Measurements from ENCODE around the gene UMAD1.

Gene UMAD1

DNA sequence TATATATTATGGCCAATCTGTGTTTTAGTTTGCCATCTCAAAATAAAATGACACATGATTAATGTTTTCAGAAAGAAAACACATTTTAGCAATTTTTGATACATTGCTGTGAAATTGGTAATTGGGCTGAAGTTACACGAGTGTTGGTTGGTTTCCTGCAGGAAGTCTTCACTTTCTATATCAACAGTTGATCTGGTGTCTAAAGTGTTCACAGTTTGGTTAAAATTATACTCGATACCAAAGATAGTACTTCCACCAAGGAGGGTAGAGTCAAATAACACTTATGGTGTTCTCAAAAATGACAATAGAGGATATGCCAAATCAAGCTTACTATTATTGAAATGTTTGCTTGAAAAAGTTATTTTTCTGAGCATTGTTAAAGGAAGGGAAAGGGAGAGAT, 207.7 kb downstream of the UMAD1 start:
- no peak for DNase-seq

DNA sequence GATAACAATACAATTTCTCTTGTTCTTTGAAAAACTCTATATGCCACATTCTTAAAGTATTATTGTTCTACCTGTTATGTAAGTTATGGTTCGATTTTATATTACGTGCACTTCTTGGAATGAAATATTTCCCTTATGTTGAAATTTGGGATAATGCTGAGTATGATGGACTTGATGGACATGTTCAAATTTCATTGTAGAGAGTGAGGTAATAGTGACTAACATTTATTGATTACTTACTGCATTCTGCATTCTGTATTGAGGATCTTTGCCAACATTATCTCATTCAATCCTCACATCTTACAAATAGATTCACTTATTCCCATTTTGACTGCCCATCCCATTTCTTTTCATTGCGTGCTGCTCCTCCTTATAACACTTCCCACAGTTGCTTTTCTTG, 208.3 kb downstream of the UMAD1 start:
- DNase-seq: no peak

DNA sequence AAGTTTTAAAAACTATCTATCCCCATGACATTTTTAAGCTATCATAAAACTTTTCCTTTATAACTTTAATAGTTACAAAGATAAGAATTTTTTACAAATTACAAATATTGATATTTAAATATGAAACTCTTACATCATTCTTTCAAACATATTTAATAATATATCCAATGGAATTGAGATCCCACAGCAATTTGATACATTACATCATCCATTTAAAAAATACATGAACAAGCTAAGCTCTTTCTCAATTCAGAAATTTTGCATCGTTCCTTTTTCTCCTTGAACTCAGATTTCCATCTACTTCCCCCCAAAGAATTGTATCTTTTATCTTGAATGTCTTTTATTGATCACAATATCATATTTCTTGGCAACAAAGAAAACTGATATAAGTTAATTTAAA, 209.6 kb downstream of the UMAD1 start:
- DNase-seq: no peak

DNA sequence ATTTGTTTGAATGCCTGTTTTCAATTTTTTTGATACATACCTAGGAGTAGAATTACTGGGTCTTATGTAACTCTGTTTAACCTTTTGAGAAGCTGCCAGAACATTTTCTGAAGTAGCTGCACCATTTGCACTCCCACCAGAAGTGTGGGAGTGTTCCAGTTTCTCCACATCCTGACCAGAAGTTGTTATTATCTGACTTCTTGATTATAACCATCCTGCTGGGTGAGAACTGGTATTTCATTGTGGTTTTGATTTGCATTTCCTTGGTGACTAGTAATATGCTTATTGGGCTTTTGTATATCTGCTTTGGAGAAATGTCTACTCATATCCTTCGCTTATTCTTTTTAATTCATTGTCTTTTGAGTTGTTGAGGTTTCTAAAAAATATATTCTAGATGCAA, 210.8 kb downstream of the UMAD1 start:
- DNase-seq: no peak

DNA sequence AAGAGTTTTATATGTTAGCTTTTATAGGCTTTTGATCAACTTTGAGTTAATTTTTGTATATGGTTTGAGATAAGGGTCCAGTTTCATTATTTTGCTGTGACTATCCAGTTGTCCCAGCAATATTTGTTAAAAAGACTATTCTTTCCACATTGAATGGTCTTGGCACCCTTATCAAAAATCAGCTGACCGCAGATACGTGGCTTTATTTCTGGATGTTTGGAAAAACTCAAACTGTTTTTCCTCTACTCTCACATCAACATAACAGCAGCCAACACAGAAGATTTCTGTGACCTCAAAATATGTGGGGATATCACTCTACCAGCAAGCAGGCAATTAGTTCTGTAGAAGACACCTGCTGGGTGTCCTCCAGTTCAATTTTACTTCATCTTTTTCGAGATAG, 211.4 kb downstream of the UMAD1 start:
- DNase-seq: no peak

DNA sequence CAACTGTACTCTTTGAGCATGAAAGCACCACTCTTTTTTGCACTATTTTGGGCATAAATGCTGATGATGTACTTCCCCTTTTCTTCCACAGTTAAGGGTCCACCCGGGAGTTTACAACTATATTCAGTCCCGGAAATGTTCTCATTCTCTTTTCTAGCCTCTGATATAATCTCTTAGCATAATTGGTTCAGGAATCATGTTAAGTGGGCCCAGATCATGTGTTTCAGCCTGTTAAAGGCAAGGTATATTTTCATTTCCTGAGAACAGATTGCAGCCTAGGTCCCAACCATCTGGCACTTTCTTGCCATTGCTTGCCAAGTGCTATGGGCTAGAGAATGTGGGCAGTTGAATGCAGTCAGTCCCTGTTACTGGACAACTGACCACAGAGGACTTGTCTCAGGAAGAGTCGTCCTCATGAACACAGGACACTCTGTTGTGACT, 216.6 kb downstream of the UMAD1 start:
- no peak for DNase-seq

DNA sequence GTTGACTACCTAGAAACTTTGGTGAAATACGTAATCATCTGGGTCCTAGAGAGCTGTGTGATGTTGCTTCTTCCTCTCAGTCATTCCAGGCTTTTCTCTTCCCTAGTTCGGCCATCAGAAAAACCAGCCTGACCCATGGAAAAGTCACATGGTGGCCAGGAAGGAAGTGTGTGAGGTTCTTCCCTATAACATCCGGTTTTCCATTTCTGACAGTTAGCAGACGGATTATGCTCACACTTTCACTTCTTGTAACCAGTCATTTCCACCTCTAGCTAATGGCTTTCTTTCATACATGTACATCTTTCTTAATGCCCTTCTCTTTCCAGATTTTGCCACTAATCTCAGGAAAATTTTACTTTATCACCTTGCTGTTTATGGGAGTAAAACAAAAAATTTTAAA, 218.0 kb downstream of the UMAD1 start:
- no peak for DNase-seq

DNA sequence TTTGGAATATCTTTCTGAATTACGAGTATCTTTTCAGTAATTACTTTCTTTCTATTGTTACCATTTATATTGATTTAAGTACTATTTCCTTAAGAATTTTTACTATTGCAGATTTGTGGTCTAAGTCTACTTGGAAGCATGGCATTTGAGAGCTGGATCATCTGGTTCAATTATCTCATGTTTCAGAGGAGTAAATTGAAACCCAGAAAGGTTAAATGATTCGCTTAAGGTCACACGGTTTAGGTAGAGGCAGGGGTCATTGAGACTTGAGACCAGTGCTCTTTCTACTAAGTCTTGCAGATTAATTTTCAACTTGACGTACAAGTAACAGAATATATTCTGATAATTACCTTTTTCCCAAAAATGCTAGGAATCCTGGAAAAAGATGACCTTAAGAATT, 218.9 kb downstream of the UMAD1 start:
- DNase-seq: no peak

DNA sequence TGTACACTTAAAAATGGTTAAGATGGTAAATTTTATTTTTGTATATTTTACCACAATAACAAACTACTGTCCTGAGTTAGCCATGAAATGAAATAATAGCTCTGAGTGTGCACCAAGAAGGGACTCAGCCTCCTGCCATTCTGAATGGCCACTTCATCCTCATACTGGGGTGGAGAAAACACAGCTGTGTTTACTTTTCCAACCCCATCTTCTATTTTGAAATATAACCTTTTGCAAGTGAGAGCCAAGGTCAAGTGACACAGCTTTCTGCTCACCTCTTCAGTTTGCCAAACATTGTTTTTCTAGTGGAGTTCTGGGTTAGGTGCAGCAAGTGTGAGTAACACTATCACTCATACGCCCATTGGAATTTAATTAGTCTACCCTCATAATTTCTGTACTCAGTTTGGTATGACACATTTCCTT, 220.7 kb downstream of the UMAD1 start:
- no peak for DNase-seq

DNA sequence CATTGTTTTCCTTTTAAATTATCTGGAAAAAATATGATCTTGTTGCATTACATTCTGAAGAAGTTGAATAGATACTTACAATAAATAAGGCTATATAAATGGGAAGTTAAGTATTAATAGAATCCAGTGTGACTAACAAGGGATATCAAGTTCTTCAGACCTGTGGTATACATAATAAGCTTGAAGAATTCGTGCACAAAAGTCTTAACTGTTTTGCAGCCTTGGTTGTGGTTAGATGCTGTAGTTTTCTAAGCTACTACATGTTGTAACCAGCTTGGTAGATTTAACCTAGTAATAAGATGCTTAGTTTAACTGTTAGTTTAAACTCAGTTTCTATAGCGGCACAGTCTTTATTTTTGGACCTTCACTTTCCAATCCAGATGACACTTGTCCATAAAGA, 221.8 kb downstream of the UMAD1 start:
- DNase-seq: no peak

DNA sequence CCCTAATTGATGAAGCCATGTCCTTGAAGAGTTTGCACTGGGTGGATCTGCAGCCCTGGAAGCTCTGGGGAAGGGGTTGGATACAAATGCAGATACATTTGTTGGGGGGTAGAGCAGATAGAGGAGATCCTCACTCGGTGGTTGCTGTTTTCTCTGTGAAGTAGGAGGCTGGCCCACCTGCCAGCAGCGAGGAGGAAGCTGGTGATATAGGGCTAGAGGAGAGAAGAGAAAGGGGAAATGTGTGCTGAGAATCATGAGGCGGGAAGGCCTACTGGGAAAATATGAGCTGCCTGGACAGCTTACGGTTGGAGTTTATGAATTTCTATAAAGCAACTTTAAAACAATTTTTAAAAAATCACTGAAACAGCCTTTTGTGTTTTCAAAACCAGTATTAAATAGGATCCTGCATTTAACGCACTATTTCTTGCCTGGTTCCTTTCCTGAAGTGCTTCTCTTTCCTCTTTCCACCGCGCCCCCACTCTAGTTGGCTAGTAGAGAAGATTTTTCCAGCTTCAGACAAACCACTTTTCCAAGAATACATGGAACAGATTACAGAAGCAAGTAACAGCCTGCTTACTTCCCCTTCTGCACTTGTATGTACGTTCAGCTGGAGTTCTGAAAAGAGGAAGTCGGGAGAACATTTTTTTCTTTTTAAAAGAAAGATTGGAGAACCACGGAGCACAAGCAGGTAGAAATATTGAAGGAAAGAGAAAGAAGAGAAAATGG, 227.5 kb downstream of the UMAD1 start:
- no peak for DNase-seq

DNA sequence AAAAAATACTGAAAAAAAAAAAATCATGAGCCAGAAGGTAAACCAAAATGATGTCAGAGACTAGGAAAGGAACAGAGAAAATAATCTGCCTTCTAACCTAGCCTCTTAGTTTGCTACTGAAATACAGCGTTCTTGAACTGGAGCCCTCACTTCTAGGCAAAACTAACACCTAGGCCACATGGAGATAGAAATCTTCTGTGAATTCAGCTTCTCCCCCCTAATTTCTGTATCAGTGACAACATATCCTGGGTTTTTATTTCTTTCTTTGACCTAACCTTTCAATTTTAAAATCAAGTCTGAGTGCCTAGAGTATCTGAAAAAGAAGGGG, 228.0 kb downstream of the UMAD1 start:
- no peak for DNase-seq

DNA sequence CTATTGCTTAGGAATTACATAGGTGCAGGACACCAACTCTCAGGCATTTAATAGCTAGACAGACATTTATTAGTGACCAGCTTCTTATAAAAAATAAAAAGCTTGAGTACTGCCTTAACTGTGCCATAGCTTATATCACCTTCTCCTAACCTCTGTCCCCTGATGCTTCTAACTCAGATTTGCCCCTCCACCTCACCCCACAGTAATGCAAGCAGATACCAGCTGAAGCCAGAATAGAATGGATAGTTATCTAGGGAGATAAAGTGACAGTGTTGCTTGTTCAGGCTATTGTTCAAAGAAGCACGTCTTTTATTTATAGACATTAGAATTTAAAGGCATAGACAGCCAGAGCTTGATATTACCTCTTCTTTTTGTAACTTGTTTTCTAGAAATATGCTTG, 228.5 kb downstream of the UMAD1 start:
- DNase-seq: no peak

DNA sequence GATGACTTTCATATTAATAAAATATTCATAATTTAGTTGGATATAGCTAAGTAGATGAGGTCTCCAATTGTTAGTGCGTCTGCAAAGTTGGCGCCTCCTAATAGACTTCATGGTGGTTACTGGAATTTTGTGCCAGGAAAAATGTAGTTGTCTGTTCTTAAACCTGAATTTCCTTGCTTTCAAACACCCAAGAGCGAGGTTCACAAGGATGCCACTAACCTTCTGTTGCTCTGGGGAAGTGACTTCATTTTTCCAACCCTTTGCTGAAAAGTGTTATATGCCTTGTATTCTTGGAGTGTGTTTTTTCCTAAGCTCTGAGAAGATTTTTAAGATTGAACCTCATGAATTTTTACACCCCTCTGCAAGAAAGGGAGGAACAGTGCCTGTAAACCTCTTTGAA, 229.1 kb downstream of the UMAD1 start:
- no peak for DNase-seq

DNA sequence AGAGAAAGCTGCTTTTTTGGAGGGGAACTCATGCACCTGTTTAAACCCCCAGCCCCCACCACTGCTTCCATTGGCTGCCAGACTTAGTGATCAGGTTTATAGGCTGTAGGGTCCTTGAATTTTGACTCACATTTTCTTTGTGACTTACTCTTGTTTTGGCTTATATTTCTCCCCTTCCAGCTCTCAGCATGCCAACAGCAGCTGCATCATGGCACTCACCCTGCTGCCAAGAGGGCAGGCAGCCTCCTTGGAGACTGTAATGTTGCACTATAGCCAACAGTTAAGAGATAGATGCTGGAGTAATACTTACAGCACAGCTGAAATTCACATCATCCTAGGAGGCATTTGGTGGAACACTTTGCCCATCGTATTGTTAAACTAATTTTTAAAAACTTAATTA, 230.0 kb downstream of the UMAD1 start:
- no peak for DNase-seq

DNA sequence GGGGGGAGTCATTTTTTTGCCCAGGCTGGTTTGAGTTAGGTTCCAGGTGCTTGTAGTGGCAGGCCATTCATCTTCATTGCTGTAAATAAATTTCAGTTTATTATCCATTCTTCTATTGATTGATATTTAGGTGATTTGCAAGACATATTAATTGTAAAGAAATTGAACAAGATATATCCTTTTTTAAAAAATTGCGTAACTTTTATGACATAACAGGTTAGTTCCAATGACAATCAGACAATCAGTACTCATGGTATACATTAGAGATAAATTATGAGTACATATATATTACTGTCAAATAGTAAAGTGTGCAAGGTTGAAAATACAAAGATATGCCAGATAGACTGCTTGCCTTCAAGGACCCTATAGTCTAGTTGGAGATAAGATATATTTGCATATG, 235.9 kb downstream of the UMAD1 start:
- DNase-seq: no peak

DNA sequence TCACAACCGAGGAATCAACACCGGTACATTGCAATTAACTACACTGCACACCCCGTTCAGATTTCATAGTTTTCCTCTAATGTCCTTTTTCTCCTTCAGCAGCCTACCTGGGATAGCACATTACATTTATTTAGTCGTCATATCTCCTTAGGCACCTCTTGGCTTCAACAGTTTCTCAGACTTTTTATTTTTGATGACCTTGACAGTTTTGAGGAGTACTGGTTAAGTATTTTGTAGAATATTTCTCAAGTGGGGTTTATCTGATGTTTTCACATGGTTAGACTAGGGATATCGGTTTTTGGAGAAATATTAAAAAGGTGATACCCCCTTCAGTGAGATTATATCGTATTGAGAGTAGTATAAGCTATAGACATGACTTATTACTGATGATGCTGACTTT, 241.0 kb downstream of the UMAD1 start:
- no peak for DNase-seq

DNA sequence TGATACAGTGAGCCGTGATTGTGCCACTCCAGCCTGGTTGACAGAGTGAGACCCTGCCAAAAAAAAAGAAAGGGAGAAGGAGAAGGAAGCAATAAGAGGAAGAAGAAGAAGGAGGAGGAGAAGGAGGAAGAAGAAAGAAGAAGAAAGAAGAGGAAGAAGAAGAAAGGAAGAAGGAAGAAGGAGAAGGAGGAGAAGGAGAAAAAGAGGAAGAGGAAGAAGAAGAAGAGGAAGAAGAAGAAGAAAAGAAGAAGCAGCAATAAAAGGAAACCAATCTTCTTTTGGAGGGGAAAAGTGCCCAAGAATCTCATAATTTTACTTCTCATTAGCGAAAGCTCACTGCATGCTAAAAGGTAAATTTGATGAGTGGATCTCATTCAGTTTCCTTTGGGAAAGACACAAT, 242.3 kb downstream of the UMAD1 start:
- no peak for DNase-seq

DNA sequence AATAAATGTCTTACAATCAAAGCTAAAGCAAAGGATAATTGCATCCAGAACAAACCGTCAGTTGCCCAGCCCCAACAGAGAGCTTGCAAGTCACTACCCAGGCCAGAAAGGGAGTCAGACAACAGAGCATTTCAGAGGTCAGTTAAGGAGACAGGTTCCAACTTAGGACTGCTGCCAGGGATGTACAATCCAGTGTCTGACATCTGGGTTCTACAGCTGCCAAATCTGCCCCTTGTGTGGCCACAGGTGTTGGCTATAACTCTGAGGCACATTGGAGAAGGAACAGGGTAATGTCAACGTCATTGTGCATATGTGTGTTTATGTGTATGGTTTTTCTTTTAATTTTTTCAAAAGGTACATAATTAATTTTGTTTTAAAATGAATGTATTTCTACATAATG, 242.8 kb downstream of the UMAD1 start:
- no peak for DNase-seq

DNA sequence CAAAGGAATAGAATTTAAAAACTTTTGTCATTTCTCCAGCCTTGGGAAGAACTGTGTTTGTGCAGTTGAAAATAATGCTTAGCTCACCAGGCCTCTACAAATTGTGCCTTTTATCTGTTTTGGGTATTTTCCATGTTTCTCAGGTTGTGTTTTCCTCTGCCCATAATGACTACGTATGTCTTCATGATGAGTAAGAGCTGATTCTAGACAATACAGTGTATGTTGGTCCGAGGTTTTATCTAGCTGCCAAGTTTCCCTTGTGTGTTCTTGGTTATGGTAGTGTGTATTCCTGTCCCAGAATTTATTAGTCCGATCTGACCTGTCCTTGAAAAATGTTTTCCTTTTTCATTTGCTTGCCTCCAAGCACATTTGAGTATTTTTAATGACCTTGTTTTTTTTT, 244.3 kb downstream of the UMAD1 start:
- DNase-seq: no peak

DNA sequence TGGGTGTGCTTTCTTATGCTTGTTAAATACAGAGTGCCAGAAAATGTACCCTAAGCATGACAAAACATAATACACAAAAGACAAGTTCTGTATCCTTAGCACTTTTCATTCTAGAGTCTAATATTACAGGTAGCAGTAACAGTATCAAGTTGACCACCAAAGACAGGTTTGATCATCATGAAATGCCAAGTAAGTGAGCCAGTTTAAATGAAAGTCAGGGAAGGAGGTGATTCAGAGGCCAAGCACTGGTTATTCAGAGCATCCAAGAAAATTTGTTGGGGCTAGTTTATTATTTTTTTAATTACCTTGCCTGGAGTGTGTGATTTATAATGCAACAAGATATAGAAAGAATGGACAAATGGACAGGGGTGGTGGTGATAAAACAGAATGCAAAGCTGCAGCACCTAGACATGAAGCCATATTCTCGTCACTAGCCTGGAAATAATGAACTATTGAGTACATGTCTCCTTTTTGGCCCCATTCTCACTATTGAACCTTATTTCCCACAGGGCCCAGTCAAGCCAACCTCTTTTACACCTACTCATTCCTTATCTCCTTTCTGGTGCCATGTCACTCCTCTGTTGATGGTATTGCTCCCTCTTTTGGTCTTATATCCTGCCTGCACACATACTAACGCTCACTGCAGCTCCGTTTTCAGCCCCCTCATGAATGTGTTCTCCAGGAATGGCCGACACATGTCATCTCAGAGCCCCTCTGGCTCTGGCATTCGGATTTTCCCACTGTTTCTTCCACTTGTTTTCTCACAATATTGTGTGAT, 249.4 kb downstream of the UMAD1 start:
- no peak for DNase-seq

DNA sequence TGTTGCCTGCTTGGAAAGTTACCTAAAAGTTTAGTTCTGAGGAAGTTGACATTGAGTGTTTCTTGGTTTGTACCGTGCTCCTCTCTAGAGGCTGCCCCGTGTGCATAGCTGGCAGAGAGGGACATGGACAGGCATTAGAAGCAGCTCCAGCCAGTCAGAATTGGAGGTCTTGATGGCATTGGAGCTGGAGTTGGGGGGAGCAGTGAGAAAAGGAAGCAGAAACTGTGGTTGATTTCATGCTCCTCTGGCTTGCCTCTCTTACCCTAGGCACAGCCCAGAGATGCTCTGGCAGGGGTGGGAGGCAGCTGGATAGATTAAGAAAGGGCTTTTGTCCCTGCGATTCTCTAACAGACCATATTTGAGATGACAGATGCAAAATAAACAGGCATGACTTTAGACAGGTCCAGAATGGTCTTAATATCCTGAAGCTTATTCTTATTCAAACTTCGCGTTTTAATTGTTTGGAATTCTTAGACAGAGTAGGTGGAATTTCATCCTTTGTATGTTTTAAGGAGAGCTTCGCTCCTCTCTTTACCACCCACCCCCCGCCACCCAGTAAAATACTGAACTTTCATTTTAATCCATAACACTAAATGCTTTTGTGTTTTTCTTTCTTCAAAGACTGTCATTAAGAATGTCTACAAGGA, 254.6 kb downstream of the UMAD1 start:
- no peak for DNase-seq

DNA sequence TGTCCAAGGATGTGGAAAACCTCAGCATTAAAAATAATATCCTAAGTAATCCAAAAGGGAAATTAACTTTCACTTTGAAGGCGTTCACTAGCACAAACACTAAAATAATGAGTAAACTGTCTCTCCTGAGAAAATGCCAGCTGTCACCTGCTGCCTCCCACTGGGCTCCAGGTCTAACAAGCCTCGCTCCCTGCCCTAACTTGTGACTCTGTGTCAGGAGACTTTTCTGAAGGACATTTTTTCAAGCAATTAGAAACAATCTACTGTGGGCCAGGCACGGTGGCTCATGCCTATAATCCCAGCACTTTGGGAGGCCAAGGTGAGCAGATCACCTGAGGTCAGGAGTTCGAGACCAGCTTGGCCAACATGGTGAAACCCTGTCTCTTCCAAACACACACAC, 255.2 kb downstream of the UMAD1 start:
- no peak for DNase-seq

DNA sequence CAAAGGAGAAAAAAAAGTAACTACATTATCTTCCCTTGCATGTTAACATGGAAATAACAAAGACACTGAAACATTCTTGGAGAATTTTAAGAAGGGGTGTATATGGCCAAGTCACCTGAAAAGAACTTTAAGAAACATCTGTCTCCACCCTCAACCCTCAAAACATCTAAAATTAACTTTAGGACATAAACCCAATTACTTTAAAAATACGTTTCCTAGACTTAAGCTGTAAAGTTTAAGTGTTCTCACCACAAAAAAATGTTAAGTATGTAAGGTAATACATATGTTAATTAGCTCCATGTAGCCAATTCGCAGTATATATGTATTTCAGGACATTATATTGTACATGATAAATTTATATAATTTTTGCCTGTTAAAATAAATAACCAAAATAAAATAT, 257.0 kb downstream of the UMAD1 start:
- no peak for DNase-seq

Data from effector CD8-positive, alpha-beta T cell (primary cell).